Neural cell (in vitro differentiated cells): Measurements from ENCODE around the gene HTR1A. TPM values are rescaled to one million over a fixed set of nuclear protein-coding genes. Genes with fewer than 3 reads are reported as not detected.
A peak's percentile ranks its signal among the peaks of the same experiment; 100 is the strongest.

Experiments
- H2AFZ ChIP-seq: fragments of 200-600, 300-800 bp; sonication (generic), shearing (Covaris generic); 2 replicates; pipeline ENCODE4 v1.6.0; 2014; ENCODE audit warnings: low read depth, mild to moderate bottlenecking, antibody characterized with exemption, low read length, moderate library complexity
- H3F3A ChIP-seq: fragments of 200-600 bp; shearing (Covaris generic); 2 replicates; pipeline ENCODE4 v1.6.1; 2016; ENCODE audit warnings: mild to moderate bottlenecking, moderate library complexity, mixed read lengths, antibody characterized with exemption, low read length; ENCODE audit not compliant: insufficient read depth, poor library complexity, severe bottlenecking
- H3K27ac ChIP-seq: fragments of 200-600, 300-800 bp; sonication (generic), shearing (Covaris generic); 2 replicates; pipeline ENCODE4 v1.5.1; 2014; ENCODE audit warnings: mild to moderate bottlenecking, low read length, moderate library complexity
- H3K27me3 ChIP-seq: fragments of 300-800, 200-600 bp; sonication (generic), shearing (Covaris generic); 2 replicates; pipeline ENCODE4 v1.6.0; 2014; ENCODE audit warnings: mild to moderate bottlenecking, low read depth, low read length, moderate library complexity; ENCODE audit not compliant: insufficient read depth
- H3K36me3 ChIP-seq: fragments of 300-800, 200-600 bp; sonication (generic), shearing (Covaris generic); 2 replicates; pipeline ENCODE4 v1.5.1; 2014; ENCODE audit warnings: mild to moderate bottlenecking, antibody characterized with exemption, low read length, moderate library complexity; ENCODE audit not compliant: insufficient read depth
- H3K4me2 ChIP-seq: fragments of 300-800, 200-600 bp; sonication (generic), shearing (Covaris generic); 2 replicates; pipeline ENCODE4 v1.6.0; 2014; ENCODE audit warnings: mild to moderate bottlenecking, low read length
- H3K4me3 ChIP-seq: fragments of 300-800, 200-600 bp; sonication (generic), shearing (Covaris generic); 2 replicates; pipeline ENCODE4 v1.5.1; 2014; ENCODE audit warnings: mild to moderate bottlenecking, low read length, moderate library complexity
- H3K79me2 ChIP-seq: fragments of 200-600 bp; shearing (Covaris generic); replicated peaks from 2 replicates; pipeline ENCODE4 v1.6.0; 2014; ENCODE audit warnings: mild to moderate bottlenecking, low read length, moderate library complexity; ENCODE audit not compliant: insufficient read depth
- H3K9ac ChIP-seq: fragments of 300-800, 200-600 bp; sonication (generic), shearing (Covaris generic); 2 replicates; pipeline ENCODE4 v1.6.1; 2016; ENCODE audit warnings: mild to moderate bottlenecking, low read length, mixed read lengths
- H3K9me2 ChIP-seq: fragments of 200-600 bp; shearing (Covaris generic); 2 replicates; pipeline ENCODE4 v1.6.1; 2016; ENCODE audit warnings: mild to moderate bottlenecking, low read length, mixed read lengths; ENCODE audit not compliant: insufficient read depth
- H3K9me3 ChIP-seq: fragments of 200-600, 300-800 bp; sonication (generic), shearing (Covaris generic); 2 replicates; pipeline ENCODE4 v1.6.1; 2016; ENCODE audit warnings: mild to moderate bottlenecking, mixed run types, low read length, moderate library complexity, mixed read lengths
- H4K20me1 ChIP-seq: fragments of 200-600 bp; shearing (Covaris generic); 2 replicates; pipeline ENCODE4 v1.6.1; 2016; ENCODE audit warnings: mild to moderate bottlenecking, mixed run types; ENCODE audit not compliant: insufficient read depth
- EP300 ChIP-seq: fragments of 450-650 bp; conservative IDR thresholded peaks from 2 replicates; pipeline ENCODE4 v1.6.1; 2014; ENCODE audit warnings: antibody characterized with exemption, mild to moderate bottlenecking, moderate library complexity; ENCODE audit not compliant: poor library complexity, severe bottlenecking
- EZH2 ChIP-seq: fragments of 200-600, 300-800 bp; shearing (Covaris generic), sonication (generic); IDR thresholded peaks from 2 replicates; pipeline ENCODE4 v1.6.1; 2014; ENCODE audit warnings: antibody characterized with exemption, low read length, borderline replicate concordance, mild to moderate bottlenecking; ENCODE audit not compliant: insufficient read depth, poor library complexity, severe bottlenecking
- MXI1 ChIP-seq: fragments of 450-650 bp; conservative IDR thresholded peaks from 2 replicates; pipeline ENCODE4 v1.6.1; 2014; ENCODE audit warnings: antibody characterized with exemption, mild to moderate bottlenecking; ENCODE audit not compliant: poor library complexity, severe bottlenecking
- POLR2AphosphoS5 ChIP-seq: IDR thresholded peaks from 2 replicates; pipeline ENCODE4 v1.6.1; 2012
- RAD21 ChIP-seq: fragments of 450-650 bp; conservative IDR thresholded peaks from 2 replicates; pipeline ENCODE4 v1.6.1; 2014; ENCODE audit warnings: antibody characterized with exemption, mild to moderate bottlenecking, moderate library complexity
- SMC3 ChIP-seq: fragments of 450-650 bp; conservative IDR thresholded peaks from 2 replicates; pipeline ENCODE4 v1.6.1; 2014; ENCODE audit warnings: antibody characterized with exemption, mild to moderate bottlenecking, moderate library complexity; ENCODE audit not compliant: poor library complexity
- TAF1 ChIP-seq: IDR thresholded peaks from 2 replicates; pipeline ENCODE4 v1.6.1; 2012; ENCODE audit warnings: low read depth
- polyA plus RNA-seq: library from polyadenylated mRNA; depleted of rRNA; stranded (reverse); fragments of >200 nt; gene quantifications from 2 replicates; pipeline ENCODE4 v1.2.3, GENCODE V29; 2014
- TF ChIP-seq, protein P1 (sequence below): IDR thresholded peaks from 2 replicates; pipeline ENCODE4 v1.6.1; 2012; ENCODE audit warnings: borderline replicate concordance
- TF ChIP-seq, protein P2 (sequence below): fragments of 450-650 bp; IDR thresholded peaks from 2 replicates; pipeline ENCODE4 v1.5.1; 2014; ENCODE audit warnings: antibody characterized with exemption, mild to moderate bottlenecking, moderate library complexity; ENCODE audit not compliant: poor library complexity, severe bottlenecking

HTR1A gene
- polyA plus RNA-seq, 1 donor from 2014 or later: not detected

DNA sequence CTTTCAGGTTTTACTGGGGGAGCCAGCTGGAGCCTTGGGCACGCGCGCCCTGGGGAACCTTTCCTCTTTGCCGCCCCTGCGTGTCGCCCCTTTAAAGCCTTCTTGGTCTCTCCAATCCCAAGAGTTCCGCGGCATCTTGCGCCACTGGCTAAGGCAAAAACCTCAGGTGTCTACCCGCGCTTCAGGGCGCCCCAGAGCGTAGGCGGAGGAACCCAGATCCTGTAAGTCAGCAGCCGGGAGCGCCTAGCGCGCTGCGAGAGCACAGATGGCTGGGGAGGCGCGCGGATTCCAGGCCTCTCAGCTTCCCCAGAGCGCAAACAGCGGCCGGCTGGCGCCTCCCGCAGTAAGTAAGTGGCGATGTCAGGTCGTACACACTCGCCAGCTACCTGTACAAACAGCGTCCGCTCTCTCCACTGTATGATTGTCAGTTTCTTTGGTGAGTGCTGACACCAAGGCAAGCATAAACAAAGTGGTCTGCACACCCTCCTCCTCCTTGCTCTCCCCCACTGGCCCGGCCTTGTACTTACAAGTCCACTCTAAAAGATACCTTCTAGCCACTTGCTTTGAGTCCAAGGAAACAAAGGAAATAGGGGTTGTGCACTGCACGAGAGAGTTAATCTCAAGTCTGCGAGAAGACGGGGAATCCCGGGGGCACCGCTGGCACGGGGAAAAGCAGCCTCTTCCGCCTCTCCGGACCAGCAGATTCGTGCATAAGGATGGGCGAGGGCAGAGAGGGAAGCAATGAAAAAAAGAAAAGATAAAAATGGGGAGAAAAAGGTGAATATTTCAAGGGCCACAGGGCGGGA lies 2.9 kb downstream of the HTR1A start:
- Histone ChIP-seq H4K20me1 (no peaks in the 10 kb centered on the region), H3K27me3 (peaks cover 50% of the 10 kb centered on the region), H3K9me3 (no peaks in the 10 kb centered on the region), H3F3A (no peaks in the 10 kb centered on the region), H3K79me2 (no peaks in the 10 kb centered on the region), H3K9ac (peak overlapping the region; percentile 30), H2AFZ (no peak overlapping the region), H3K36me3 (no peaks in the 10 kb centered on the region), H3K4me2 (peak overlapping the region; percentile 78), H3K27ac (no peak overlapping the region), H3K9me2 (no peaks in the 10 kb centered on the region), H3K4me3 (peak overlapping the region; percentile 68)
- TF ChIP-seq RAD21 (peak; percentile 99), TAF1 (no peak), MXI1 (no peak), POLR2AphosphoS5 (no peak), SMC3 (peak; percentile 99), EZH2 (no peak), EP300 (no peak)
- TF ChIP-seq, protein P1, sequence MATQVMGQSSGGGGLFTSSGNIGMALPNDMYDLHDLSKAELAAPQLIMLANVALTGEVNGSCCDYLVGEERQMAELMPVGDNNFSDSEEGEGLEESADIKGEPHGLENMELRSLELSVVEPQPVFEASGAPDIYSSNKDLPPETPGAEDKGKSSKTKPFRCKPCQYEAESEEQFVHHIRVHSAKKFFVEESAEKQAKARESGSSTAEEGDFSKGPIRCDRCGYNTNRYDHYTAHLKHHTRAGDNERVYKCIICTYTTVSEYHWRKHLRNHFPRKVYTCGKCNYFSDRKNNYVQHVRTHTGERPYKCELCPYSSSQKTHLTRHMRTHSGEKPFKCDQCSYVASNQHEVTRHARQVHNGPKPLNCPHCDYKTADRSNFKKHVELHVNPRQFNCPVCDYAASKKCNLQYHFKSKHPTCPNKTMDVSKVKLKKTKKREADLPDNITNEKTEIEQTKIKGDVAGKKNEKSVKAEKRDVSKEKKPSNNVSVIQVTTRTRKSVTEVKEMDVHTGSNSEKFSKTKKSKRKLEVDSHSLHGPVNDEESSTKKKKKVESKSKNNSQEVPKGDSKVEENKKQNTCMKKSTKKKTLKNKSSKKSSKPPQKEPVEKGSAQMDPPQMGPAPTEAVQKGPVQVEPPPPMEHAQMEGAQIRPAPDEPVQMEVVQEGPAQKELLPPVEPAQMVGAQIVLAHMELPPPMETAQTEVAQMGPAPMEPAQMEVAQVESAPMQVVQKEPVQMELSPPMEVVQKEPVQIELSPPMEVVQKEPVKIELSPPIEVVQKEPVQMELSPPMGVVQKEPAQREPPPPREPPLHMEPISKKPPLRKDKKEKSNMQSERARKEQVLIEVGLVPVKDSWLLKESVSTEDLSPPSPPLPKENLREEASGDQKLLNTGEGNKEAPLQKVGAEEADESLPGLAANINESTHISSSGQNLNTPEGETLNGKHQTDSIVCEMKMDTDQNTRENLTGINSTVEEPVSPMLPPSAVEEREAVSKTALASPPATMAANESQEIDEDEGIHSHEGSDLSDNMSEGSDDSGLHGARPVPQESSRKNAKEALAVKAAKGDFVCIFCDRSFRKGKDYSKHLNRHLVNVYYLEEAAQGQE: no peak
- TF ChIP-seq, protein P2, sequence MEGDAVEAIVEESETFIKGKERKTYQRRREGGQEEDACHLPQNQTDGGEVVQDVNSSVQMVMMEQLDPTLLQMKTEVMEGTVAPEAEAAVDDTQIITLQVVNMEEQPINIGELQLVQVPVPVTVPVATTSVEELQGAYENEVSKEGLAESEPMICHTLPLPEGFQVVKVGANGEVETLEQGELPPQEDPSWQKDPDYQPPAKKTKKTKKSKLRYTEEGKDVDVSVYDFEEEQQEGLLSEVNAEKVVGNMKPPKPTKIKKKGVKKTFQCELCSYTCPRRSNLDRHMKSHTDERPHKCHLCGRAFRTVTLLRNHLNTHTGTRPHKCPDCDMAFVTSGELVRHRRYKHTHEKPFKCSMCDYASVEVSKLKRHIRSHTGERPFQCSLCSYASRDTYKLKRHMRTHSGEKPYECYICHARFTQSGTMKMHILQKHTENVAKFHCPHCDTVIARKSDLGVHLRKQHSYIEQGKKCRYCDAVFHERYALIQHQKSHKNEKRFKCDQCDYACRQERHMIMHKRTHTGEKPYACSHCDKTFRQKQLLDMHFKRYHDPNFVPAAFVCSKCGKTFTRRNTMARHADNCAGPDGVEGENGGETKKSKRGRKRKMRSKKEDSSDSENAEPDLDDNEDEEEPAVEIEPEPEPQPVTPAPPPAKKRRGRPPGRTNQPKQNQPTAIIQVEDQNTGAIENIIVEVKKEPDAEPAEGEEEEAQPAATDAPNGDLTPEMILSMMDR: peak; percentile 97

DNA sequence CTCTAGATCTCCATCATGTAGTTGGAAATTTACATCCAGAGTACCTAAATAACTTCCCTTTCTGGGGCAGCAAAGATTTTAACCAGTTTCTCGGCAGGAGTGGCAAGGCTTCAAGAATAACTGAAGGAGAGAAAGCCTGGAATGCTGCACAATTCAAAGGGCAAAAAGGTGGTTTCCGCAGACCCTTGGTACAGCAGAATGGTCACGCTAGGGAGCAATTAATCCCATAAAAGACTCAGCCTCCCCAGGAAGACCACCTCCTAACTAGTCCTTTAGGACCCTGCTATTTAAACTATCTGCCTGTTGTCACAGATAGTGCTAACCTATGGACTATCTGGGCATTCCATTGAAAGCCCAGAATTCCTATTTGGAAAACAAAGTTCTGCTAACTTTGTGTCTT lies 3.6 kb downstream of the HTR1A start:
- Histone ChIP-seq H3F3A (no peaks in the 10 kb centered on the region), H3K9me2 (no peaks in the 10 kb centered on the region), H3K36me3 (no peaks in the 10 kb centered on the region), H3K27me3 (peaks cover 50% of the 10 kb centered on the region), H3K27ac (no peak overlapping the region), H3K79me2 (no peaks in the 10 kb centered on the region), H3K9me3 (no peaks in the 10 kb centered on the region), H4K20me1 (no peaks in the 10 kb centered on the region), H2AFZ (no peak overlapping the region), H3K4me3 (peak overlapping the region; percentile 68), H3K9ac (peak overlapping the region; percentile 30), H3K4me2 (peak overlapping the region; percentile 63)
- TF ChIP-seq MXI1: no peak
- no peak for TF ChIP-seq POLR2AphosphoS5
- TF ChIP-seq EZH2: no peak
- TF ChIP-seq, protein P2: no peak
- TF ChIP-seq, protein P1: no peak
- no peak for TF ChIP-seq EP300
- TF ChIP-seq TAF1: no peak
- TF ChIP-seq RAD21: no peak
- no peak for TF ChIP-seq SMC3
